Measurements from ENCODE around the gene TPRA1. TPM values are rescaled to one million over a fixed set of nuclear protein-coding genes. Genes with fewer than 3 reads are reported as not detected.

Gene TPRA1
- total RNA-seq = 10 to 100 TPM; 19.2 to 25.7 (median 21.0) TPM

GRCh38 chr3:127590593-127591465 is at the start of gene TPRA1:
Gene TPRA1 (minus strand): TSS chr3:127590733. CDS start chr3:127580146, 10,587 bp downstream.
- peak in 2 of 6 experiments; percentile 30 to 45 for TF ChIP-seq CTCF (IDR thresholded peaks at IDR 0.05)
- TF ChIP-seq POLR2A (IDR thresholded peaks at IDR 0.05) = peak in 1 of 4 donors; percentile 32
- no peaks in the 10 kb centered on the region for H3K27me3 ChIP-seq
- H3K4me3 ChIP-seq = peak within 1 kb of the TSS; percentile 65 to 88 (median 82)
- intact Hi-C loops (cut with DNase I) = no loop called here
- DNase-seq = peak; percentile 60
- H3K4me1 ChIP-seq = peaks cover 28 to 55% (median 32%) of the 10 kb centered on the region in 3 donors
- 0 to 1% methylated on average over 6 to 24 of the region's 72 CpGs for WGBS, 2 donors
- peak within 1 kb of the TSS; percentile 87 to 97 (median 91) for H3K27ac ChIP-seq
- H3K9me3 ChIP-seq = no peaks in the 10 kb centered on the region
- no peaks in the 10 kb centered on the region for H3K36me3 ChIP-seq

GRCh38 chr3:127640042-127640355 is 49.5 kb upstream of the TPRA1 start:
- Histone ChIP-seq H3K27me3 (peaks cover 0 to 8% (median 0%) of the 10 kb centered on the region in 4 donors), H3K36me3 (no peaks in the 10 kb centered on the region), H3K9me3 (no peaks in the 10 kb centered on the region), H3K4me3 (no peak overlapping the region), H3K4me1 (no peaks in the 10 kb centered on the region), H3K27ac (no peak overlapping the region)
- no peak for DNase-seq
- intact Hi-C loops (cut with DNase I) = no loop called here
- TF ChIP-seq CTCF (IDR thresholded peaks at IDR 0.05) (no peak), POLR2A (IDR thresholded peaks at IDR 0.05) (no peak)
- 94 to 100% methylated on average over 3 of the region's 3 CpGs for WGBS, 2 donors

- intact Hi-C loops (cut with DNase I) = no loop called here
- WGBS, 2 donors = 61 to 64% methylated on average over 2 to 4 of the region's 5 CpGs
- Histone ChIP-seq H3K9me3 (no peaks in the 10 kb centered on the region), H3K27me3 (peaks cover 0 to 8% (median 0%) of the 10 kb centered on the region in 4 donors), H3K4me1 (no peaks in the 10 kb centered on the region), H3K36me3 (no peaks in the 10 kb centered on the region), H3K4me3 (no peak overlapping the region), H3K27ac (no peak overlapping the region)
- TF ChIP-seq POLR2A (IDR thresholded peaks at IDR 0.05) (no peak), CTCF (IDR thresholded peaks at IDR 0.05) (no peak)
- no peak for DNase-seq
Measured at GRCh38 chr3:127639173-127640041, 48.9 kb upstream of the TPRA1 start.

GRCh38 chr3:127637971-127638370 is 47.4 kb upstream of the TPRA1 start:
- intact Hi-C loops (cut with DNase I) = no loop called here
- no peaks in the 10 kb centered on the region for H3K9me3 ChIP-seq
- no peak overlapping the region for H3K27ac ChIP-seq
- no peak for DNase-seq
- no peak for TF ChIP-seq CTCF (IDR thresholded peaks at IDR 0.05)
- no peak for TF ChIP-seq POLR2A (IDR thresholded peaks at IDR 0.05)
- H3K4me1 ChIP-seq = no peaks in the 10 kb centered on the region
- no peaks in the 10 kb centered on the region for H3K36me3 ChIP-seq
- peaks cover 0 to 8% (median 0%) of the 10 kb centered on the region in 4 donors for H3K27me3 ChIP-seq
- H3K4me3 ChIP-seq = no peak overlapping the region

GRCh38 chr3:127637546-127637945 is 47.0 kb upstream of the TPRA1 start:
- H3K4me1 ChIP-seq = no peaks in the 10 kb centered on the region
- TF ChIP-seq POLR2A (IDR thresholded peaks at IDR 0.05) (no peak), CTCF (IDR thresholded peaks at IDR 0.05) (no peak)
- H3K4me3 ChIP-seq = no peak overlapping the region
- 57 to 77% methylated on average over 3 of the region's 3 CpGs for WGBS, 2 donors
- H3K9me3 ChIP-seq = no peaks in the 10 kb centered on the region
- no peak overlapping the region for H3K27ac ChIP-seq
- no peak for DNase-seq
- peaks cover 0 to 11% (median 0%) of the 10 kb centered on the region in 4 donors for H3K27me3 ChIP-seq
- no peaks in the 10 kb centered on the region for H3K36me3 ChIP-seq
- intact Hi-C loops (cut with DNase I) = no loop called here
